Renal pelvis (tissue), 4 donors: ENCODE measurements around the gene MYH14. TPM values are rescaled to one million over a fixed set of nuclear protein-coding genes. Genes with fewer than 3 reads are reported as not detected.

Experiments used
- DNase-seq: peaks from one replicate; pipeline ENCODE4 v3.0.0-alpha.2; 2013
- polyA plus RNA-seq, 3 donors: library from polyadenylated mRNA; unstranded; fragments of 120-200 nt; gene quantifications; one replicate each; pipeline ENCODE4 v1.2.1, GENCODE V29; 2013; ENCODE audit not compliant: insufficient read length in 3 of 3

The MYH14 gene
- polyA plus RNA-seq, 3 donors = 25.8 to 31.7 (median 27.2) TPM

DNA sequence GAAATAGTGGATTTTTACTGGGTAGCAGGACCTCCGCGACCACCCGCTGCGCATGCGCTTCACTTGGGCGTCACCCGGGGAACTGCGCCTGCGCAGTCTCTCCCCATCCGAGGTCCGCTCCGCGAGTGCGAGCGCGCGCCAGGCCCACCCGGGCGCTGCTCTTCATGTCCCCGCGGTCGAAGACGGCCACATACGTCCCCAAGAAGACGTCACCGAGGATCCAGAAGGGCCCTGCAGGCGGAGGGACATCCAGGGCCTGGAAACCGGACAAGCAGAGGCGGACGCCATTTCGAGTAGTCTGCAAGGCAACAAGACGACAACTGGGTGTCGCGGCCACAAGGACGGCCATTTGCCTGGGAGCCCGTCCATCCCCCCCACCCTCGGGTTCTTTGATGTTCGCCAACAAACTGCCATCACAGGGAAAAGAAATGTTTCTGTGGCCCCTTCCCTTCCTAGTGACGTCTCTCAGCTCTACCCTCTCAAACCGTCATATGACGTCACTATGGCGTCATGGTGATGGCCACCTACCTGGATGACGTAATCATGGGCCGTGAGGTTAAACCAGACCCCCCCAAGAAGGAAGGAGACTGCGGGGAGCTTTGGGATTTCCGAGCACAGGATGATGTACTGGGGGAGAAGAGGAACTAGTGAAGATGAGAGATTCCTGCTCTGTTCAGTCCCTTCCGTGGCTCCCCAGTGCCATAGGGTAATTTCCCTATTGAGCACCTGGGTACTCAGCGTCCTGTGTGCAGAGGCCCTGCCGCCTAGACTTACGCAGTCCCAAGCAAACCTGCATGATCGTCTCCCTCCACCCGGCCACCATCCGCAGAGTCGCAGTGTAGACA is 155.3 kb downstream of the MYH14 start:
- DNase-seq = peak; percentile 55

DNA sequence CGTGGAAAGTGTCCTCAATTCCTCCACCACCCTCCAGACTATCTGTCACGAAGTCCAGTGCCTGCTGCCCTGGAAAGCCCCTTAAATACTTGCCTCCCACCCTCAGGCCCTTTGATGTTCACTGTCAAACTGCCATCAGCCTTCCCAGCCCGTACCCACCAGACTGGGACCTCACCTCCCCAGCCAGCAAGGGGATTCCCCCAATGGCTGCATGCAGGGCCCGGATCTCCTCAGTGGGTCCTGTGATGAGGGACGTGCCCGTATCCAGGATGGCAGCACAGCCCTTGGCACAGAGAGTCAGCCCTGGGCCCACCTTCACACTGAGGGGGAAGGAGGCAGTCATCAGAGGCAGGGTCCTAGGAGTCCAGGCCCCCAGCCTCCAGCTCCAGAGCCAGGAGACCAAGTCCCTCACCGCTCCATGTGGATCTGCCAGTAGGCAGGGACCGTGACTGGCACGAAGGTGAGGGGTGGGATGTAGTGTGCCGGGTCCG is 156.0 kb downstream of the MYH14 start:
- no peak for DNase-seq

Other genes starting within 250 kb of the MYH14 start
- 1 to 10 TPM; 3.2 to 5.5 (median 4.5) TPM for gene SIGLEC11, start 242.4 kb upstream of the MYH14 start, polyA plus RNA-seq
- 10 to 100 TPM; 49.7 to 55.3 (median 53.1) TPM for gene VRK3, start 178.2 kb upstream of the MYH14 start, polyA plus RNA-seq
- gene ZNF473, start 177.6 kb upstream of the MYH14 start, polyA plus RNA-seq = 10 to 100 TPM; 15.4 to 19.1 (median 18.7) TPM
- under 1 TPM in 2 of 3 donors, not detected in 1; 0.13 to 0.26 TPM for gene IZUMO2, start 40.3 kb upstream of the MYH14 start, polyA plus RNA-seq
- 10 to 100 TPM; 36.0 to 77.5 (median 66.7) TPM for gene KCNC3, start 125.8 kb downstream of the MYH14 start, polyA plus RNA-seq
- gene NAPSA, start 162.0 kb downstream of the MYH14 start, polyA plus RNA-seq = 10 to 100 TPM in 2 of 3 donors, 1 to 10 TPM in 1; 9.7 to 17.0 (median 15.0) TPM
- 10 to 100 TPM; 39.7 to 43.3 (median 41.8) TPM for gene NR1H2, start 172.8 kb downstream of the MYH14 start, polyA plus RNA-seq
- 10 to 100 TPM; 28.6 to 40.0 (median 37.3) TPM for gene POLD1, start 180.7 kb downstream of the MYH14 start, polyA plus RNA-seq
- gene SPIB, start 215.3 kb downstream of the MYH14 start, polyA plus RNA-seq = 1 to 10 TPM; 1.3 to 2.1 (median 1.3) TPM
- gene MYBPC2, start 229.3 kb downstream of the MYH14 start, polyA plus RNA-seq = 1 to 10 TPM in 2 of 3 donors, under 1 TPM in 1; 0.53 to 1.6 (median 1.0) TPM